Stromal cell of bone marrow (primary cell): ENCODE results near the gene SPDYE1.
"Not testable (repeated sequence)": the region's sequence is repeated elsewhere in the genome, so short reads cannot be mapped to it uniquely, and the experiment has no call there.

Experiments
- DNase-seq: peaks from one replicate; pipeline ENCODE4 v3.0.0-alpha.2; 2012; ENCODE audit warnings: low read depth

Gene SPDYE1, protein sequence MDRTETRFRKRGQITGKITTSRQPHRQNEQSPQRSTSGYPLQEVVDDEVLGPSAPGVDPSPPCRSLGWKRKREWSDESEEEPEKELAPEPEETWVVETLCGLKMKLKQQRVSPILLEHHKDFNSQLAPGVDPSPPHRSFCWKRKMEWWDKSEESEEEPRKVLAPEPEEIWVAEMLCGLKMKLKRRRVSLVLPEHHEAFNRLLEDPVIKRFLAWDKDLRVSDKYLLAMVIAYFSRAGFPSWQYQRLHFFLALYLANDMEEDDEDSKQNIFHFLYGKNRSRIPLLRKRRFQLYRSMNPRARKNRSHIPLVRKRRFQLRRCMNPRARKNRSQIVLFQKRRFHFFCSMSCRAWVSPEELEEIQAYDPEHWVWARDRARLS

DNA sequence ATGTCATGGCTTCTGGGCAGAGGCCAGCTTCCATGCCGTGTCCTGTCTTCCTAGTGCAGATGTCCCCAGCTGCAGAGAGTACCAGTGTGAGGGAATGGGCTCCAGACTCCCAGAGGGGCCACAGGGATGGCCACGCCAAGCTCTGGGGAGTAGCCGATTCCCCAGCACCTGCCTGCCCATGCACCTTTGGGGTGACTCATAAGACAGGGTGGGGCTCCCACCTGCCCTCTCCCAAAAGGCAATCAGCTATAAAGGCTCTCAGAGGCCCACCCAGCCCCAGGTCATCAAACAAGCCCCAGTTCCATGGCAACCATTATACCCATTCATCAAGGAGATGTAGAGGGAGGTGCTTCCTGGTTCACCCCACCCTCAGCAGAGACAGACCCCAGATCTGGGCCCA is at the start of gene SPDYE1:
Gene SPDYE1 (plus strand): TSS at position 366 of the 400 bp plus-strand sequence. CDS start 2,053 bp downstream, outside the sequence.
- not testable (repeated sequence) for DNase-seq

DNA sequence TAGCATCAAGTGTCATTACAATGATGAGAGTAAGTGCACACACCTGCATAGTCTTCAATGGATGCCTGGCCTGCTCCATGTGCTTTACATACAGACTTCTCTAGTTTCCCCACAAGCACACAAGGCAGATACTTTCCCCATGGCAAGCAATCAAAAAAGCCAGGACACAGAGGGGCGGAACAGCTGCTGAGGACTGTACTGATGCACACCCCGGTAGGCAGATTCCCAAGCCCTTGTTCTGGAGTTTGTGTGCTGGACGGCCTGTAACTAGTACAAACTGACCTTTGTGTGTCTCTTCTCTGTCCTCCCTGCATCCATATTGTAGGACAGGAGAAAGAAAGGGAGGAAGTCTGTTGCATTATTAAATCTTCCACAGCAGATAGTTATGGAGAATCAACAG is 45.7 kb upstream of the SPDYE1 start:
- no peak for DNase-seq

DNA sequence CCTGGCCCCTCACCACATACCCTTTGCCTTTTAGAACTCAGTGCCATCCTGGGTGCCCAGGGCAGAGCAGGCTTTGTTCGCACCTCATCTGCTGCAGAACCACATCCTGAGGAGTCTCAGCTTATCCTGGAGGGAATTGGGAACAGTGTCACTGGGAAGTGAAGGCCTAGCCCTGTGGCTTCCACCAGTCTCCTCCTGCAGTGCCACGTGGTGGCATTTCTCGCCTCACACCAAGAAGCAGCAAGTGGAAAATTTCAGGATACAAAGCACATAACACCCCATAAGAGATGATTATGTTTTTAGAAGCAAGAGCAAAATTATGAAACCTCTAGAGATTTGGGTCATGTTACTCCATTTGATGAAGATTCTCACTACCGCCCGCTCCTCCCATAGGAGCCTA is 44.6 kb upstream of the SPDYE1 start:
- no peak for DNase-seq

DNA sequence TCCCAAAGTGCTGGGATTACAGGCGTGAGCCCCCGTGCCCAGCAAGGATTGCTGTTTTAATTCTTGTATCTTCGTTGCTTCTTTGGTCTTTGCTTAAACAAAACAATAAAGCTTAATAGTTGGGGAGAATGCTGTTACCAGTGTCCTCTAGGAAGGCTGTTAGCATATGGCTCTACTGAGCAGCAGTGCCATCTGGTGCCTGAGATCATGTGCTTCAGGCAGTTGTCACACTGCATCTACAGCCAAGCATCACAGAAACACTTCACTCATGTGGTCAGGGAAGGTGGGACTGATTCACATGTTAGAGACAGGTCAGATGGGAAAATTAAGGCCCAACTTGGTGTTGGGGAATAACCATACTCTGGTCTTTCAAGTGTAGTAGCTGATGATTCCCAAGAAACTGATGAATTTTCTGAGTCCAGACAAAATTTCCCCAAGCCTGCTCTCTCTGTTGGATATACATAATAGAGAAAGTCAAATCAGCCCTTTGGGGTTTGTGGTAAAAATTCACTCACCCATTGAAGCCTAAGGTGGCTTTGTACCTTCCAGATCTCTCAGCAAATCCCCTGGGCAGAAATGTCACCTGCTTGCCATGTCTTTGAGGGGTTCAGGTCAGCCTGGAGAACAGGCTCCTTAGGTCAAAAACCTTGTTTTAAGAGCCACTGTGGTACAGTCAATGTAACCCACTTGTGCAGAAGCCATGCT is 43.0 kb upstream of the SPDYE1 start:
- DNase-seq = peak; percentile 49

DNA sequence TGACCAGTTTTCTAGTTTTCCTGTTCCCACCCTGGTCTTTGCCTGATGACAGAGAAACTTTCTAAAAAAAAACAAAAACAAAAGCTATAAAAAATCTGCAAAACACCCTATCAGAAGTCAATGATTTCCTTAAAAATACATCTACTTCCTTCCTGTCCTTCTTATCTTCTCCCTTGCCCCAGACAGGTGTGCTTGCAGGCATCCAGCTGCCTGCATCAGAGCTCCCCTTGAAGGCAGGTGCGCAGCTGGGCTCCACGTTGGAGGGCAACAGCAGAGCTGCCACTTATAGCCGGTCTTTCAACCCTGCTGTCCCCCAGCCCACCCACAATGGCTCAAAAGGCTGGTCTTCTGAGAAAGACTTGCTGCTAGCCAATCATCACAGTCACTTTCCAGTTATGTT is 41.7 kb upstream of the SPDYE1 start:
- DNase-seq = no peak

DNA sequence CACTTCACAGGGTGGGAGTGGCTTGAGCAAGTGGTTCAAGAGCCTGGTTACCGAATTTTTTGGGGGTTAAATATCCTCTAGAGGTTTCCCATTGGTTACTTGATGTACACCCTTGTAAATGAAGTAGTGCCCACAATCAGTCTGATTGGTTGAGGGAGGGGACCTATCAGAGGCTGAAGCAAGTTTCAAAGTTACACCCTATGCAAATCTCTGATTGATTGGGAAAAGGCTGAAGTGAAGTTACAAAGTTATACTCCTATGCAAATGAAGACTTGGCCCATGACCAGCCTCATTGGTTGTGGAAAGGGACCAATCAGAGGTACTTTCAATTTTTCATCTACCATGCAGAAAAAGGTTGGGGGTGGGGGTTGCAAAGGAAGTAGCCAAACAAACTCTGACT is 36.8 kb upstream of the SPDYE1 start:
- no peak for DNase-seq

DNA sequence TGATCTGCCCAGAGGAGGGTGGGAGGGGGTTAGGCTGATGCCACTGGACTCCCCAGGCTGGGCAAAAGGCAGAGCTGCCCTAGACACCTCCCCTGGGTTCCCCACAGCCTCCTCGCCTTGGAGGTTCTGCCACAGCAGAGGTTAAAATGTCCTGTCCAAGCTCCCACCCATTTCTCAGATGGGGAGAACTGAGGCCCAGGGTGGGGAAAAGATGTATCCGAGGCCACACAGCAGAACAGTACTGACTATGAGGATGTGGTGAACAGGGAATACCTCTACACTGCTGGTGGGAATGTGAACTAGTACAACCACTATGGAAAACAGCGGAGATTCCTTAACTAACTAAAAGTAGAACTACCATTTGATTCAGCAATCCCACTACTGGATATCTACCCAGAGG is 31.3 kb upstream of the SPDYE1 start:
- DNase-seq = not testable (repeated sequence)

DNA sequence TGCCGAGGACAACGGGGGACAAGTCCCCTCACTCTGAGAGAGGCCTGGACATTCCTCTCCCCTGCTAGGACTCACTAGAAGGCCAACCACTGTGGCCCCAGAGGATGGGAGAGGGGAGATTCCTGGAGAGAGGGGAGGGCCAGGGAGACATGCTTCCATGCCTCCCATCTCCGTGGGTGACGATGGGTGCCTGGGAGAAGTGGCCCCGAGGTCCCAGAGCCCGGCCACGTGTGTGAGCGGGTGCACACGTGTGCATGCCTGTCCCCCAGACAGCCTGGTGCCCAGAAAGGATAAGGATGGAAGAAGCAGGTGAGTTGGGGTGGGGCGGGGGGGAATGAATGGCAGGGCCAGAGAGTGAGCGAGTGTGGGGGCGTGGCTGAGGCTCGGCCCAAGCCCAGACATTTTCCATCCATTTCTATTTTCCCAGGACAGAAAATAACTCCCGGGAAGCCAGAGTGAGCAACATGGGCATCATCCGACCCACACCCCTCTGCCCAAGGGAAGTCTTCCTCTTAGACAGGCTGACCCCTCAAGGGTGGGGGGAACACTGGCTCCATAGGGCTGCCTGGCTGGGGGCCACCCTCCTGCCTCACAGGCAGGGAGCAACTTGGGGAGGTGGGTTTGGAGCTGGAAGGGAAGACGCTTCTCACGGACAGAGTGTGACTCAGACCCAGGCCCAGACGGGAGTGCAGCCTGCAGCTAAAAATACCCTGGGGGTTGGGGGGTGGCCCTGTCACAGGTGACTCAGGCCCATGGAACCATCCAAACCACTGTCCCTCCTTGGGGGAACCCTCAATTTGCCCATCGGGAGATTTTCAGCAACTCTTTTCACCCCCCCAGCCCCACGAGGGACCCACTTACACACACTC is 29.3 kb upstream of the SPDYE1 start:
- DNase-seq = peak; percentile 1

DNA sequence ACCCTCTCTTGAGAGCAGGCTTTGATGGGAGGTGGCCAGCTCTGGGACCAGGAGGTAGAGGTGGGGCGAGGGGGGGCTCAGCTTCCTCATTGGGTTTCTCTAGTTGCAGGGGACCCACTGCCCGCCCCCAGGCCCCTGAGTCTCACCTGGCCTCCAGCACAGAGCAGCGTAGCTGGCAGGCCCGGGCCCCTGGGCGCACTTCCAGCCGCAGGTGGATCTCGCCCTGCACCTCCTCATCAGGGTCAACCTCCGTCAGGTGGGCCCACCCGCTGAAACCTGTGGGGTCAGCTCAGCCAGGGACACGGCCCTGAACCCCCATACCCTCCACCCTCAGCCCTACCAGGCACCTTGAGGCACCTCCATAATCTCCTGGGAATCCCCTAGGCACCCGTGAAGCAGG is 28.1 kb upstream of the SPDYE1 start:
- not testable (repeated sequence) for DNase-seq

DNA sequence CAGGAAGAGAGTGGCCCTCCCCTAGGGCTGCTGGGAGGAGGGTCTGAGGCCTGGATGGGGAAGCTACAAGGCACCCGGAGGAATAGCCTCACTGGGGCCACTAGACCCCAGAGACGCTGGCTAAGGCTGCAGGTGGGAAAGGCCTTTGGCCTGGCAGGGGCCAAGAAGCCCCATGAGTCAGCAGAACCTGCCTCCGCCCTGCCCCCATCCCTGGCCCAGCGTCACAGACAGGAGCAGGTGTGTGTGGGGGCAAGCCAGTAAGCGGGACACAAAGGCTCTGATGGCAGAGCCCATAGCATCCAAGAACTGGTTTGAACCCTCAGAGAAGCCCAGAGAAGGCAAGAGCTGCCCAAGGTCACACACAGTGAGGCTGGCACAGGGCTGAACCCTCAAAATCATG is 27.0 kb upstream of the SPDYE1 start:
- DNase-seq = not testable (repeated sequence)

DNA sequence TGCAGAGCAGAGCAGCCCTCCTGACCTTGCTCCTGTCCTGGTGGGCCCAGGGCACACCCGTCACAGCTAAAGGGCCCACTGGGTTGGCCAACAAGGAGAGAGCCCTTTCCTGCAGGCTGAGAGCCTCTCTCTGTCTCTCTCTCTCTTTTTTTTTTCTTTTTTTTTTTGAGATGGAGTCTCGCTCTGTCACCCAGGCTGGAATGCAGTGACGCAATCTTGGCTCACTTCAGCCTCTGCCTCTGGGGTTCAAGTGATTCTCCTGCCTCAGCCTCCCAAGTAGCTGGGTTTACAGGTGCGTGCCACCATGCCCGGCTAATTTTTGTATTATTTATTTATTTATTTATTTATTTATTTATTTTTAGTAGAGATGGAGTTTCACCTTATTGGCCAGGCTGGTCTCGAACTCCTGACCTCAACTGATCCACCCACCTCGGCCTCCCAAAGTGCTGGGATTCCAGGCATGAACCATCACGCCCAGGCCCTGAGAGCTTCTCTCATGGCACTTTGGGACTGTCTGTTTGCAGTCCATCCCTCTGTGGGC is 23.6 kb upstream of the SPDYE1 start:
- not testable (repeated sequence) for DNase-seq

DNA sequence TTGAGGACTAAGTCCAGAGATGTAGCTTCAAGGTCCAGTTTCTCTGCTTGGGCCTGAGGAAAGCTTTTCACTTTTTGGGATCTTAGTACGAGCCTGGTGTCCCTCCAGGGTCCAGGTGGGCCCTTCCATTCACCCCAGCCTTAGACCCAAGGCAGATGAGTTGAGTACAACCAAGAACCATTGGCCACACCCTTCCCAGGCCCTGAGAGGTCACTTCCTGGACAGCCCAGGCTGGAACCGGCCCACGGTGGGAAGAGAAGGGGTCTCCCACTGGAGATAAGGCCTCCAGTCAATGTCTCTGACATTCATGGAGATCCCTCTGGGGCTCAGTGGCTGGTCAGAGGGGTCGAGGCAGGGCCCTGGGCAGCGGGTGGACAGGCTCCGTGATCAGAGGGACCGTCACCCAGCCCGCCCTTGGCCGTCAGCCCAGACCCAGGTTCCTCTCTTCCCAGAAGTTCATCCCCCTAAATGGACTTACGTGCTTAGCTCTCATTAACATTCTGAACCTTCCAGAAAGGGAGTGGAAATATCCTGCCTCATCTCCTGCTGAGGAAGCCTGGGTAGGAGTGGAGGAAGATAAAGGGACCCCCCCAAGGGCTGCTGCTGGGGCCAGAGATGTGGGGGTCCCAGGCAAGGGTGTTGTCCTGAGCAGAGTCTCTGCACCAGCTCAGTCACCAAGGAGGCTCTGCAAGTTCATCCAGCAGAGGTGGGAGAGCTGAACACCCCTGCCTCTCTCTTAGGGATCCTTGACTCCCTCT is 22.8 kb upstream of the SPDYE1 start:
- not testable (repeated sequence) for DNase-seq

DNA sequence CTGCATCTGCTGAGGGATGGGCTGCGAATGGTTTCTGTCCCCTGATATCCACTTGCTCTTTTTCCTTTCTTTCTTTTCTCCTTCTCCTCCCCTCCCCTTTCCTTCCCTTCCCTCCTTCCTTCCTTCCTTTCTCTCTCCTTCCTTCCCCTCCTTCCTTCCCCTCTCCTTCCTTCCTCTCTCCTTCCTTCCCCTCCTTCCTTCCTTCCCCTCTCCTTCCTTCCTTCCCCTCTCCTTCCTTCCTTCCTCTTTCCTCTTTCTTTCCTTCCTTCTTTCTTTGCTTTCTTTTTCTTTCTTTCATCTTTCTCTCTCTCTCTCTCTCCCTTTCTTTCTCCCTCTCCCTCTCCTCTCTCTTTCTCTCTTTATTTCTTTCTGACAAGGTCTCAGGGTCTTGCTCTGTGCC is 20.2 kb upstream of the SPDYE1 start:
- no peak for DNase-seq

DNA sequence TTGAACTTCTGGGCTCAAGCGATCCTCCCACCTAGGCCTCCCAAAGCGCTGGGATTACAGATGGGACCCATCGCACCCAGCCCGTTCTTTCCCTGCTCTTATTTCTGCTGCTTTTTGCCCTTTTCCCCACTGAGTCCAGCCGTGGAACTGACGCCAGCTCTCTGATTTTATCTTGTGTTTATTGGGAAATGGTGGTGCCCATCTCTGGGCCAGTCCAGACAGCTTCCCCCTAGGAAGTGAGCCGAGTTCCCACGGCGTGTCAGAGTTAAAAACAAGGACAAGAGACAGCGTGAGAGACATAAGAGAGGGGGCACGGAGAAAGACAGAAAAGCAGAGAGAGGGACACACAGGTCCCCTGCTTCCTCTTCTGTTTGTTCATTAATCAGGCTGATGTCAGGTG is 19.6 kb upstream of the SPDYE1 start:
- not testable (repeated sequence) for DNase-seq

DNA sequence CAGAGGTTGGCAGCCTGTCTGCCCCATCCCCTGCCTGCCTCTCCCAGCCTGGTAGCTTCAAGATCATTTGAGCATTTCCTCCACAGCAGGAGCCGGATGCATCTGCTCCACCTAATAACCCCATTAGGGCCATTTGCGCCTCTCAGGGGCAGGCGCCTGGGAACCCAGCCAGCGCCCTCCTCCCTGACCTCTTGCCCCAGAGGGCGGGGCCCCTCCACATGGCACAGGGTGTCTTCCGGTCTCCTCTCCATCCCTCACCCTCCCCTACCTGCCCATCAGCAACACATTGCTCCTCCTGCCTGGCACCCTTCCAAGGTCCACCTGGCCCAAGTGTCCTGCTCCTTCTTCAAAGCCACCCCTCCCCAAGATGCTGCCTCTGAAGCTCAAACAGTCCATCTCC is 14.8 kb upstream of the SPDYE1 start:
- DNase-seq = not testable (repeated sequence)

DNA sequence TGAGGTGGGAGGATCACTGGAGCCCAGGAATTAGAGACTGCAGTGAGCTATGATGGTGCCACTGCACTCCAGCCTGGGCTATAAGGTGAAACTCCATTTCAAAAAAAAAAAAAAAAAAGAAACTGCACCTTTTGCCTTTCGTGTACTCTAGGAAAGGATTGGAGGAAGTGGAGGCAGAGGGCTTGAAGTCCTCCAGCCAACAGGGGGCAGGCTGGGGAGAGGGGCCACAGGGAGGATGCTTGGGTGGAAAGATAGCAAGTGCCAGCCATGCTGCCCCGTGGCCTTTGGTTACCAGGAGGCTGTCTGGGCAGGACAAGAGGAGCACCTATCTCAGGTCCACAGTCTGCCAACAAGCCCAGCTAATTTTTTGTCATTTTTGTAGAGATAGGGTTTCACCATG is 14.0 kb upstream of the SPDYE1 start:
- not testable (repeated sequence) for DNase-seq

DNA sequence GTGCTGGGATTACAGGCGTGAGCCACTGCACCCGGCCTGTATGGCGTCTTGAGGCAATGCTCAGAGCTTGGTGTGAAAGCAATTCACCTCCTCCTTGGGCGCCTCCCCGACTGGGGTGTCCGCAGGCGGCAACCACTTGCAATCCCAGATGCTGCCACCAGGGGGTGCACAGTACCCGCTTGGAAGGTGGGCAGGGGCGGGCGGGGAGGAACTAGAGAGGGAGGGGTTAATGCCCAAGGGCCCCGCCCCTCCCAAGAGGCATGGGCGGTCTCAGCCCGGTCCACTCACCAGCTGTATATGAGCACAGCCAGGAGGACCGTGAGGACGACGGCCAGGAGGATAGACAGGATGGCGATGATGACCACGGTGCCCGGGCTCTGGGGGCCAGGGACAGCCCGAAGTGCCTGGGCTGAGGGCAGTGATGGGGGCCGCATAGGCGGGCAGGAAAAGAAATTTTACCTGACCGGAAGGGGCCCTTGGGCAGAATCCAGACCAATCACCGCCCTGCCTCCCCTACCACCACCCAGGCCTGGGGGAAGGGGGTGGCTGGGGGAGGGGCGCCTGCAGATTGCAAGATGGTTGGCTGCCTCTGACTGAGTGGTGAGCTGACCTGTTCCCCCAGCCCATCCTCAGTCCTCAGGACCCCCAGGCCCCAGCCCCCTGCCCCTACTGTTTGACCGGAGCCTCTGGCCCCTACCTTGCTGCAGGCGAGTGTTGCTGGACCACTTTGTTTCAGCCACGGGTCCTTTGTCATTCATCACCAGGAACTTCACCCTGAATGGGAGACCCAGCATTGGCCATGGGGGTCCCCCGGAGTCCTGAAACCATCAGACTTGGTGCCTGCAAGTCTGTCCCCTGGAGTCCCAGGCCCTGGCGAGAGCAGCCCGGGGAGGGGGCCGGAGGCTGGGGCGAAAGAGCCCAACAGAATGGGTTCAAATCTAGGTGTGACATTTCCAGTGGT is 11.5 kb upstream of the SPDYE1 start:
- DNase-seq = peak; percentile 33

DNA sequence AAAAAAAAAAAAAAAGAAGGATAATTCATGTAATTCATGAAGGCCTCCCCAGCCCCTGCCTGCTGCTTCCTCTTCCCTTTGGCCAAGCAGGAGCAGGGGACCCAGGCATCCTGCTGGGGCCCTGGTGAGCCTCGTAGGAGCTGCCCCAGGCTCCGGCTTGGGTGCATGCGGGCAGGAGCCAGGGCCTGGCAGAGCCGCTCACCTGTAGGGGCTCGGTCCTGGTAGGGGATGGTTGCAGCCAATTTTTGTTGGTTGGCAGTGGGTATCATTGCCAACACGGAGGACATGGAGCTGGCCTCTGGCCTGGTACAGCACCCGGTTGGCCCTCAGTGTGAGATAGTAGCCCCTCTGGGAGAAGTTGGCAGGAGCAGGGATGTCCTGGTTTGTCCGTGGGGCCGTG is 10.2 kb upstream of the SPDYE1 start:
- DNase-seq = not testable (repeated sequence)

DNA sequence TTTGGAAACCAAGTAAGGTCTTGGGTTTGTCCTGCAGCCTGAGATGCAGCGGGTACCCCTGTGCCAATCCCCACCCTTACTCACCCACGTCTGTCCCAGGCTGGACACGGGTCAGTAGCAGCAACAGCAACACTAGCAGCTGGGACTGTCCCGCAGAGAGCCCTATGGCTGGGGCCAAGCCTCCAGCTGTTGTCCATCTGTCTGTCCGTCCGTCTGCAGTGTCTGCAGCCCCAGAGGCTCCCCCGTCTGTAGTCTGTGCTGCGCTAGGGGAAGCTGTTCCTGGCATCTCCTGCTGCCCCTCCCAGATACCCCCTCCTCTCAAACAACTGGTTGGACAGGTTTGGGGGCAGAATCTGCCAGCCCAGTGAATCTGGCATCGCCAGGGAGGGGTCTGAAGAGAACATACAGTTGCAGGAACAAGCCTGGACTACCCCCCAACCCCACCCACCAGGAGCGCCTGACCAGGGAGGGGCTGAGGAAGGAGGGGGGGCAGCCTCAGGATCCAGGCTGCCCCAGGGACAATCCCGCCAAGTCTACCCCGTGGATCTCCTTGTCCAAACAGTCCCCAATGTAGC is 7.6 kb upstream of the SPDYE1 start:
- not testable (repeated sequence) for DNase-seq

DNA sequence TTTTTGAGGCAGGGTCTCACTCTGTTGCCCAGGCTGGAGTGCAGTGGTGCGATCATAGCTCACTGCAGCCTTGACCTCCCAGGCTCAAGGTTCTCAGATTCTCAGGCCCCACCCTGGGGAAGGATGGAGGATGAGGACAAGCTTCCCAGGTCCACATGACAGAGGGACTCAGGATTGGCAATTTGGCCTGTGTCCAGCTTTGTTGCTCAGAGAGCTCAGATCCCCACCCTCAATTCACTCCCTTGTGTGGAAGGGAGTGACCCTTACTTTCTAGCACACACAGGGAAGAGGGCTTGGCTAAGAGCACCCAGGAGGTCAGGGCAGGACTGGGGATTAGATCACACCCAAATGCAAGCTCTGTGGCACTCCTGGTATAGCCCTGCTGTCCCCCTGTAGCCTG is 6.9 kb upstream of the SPDYE1 start:
- DNase-seq = not testable (repeated sequence)
